G401 (cell line): ENCODE measurements around the gene ATP7A. TPM values are rescaled to one million over a fixed set of nuclear protein-coding genes. Genes with fewer than 3 reads are reported as not detected.

Experiments used
- DNase-seq: peaks from one replicate; pipeline ENCODE4 v3.0.0-alpha.2; 2015; ENCODE audit warnings: low spot score
- in situ Hi-C: cut with HindIII; loops from 2 replicates; pipeline ENCODE4 v1.10.0; 2016; ENCODE audit warnings: low sequenced_read_pairs, mixed read lengths
- total RNA-seq: library from RNA; depleted of rRNA; stranded (reverse); fragments of >200 nt; shearing (Covaris generic); gene quantifications from 2 replicates; pipeline ENCODE4 v1.2.3, GENCODE V29; 2014; rRNA removed

Gene ATP7A
- total RNA-seq, 1 experiment from 2014 or later = 5.2 TPM

GRCh38 chrX:78092296-78092695 is 181.8 kb downstream of the ATP7A start:
- no peak for DNase-seq
- in situ Hi-C loops = no loop called here

- no peak for DNase-seq
- in situ Hi-C loops = no loop called here
Measured at GRCh38 chrX:78098108-78098507, 187.6 kb downstream of the ATP7A start.

Other genes starting within 250 kb of the ATP7A start
- gene ATRX, start 124.5 kb upstream of the ATP7A start, total RNA-seq = 16.6 and 40.4 TPM in 2 replicates
- 49.5 and 76.5 TPM in 2 replicates for gene MAGT1, start 15.3 kb upstream of the ATP7A start, total RNA-seq
- 408 and 546 TPM in 2 replicates for gene COX7B, start 11.2 kb upstream of the ATP7A start, total RNA-seq
- 0.17 TPM in 1 of 2 replicates, not detected in the other for gene PGAM4, start 58.9 kb downstream of the ATP7A start, total RNA-seq
- 171 and 205 TPM in 2 replicates for gene PGK1, start 193.6 kb downstream of the ATP7A start, total RNA-seq
- 26.0 and 43.0 TPM in 2 replicates for gene TAF9B, start 229.0 kb downstream of the ATP7A start, total RNA-seq